HG03354 (cell line): ENCODE results near the gene STK32C.
"Not testable (repeated sequence)": the region's sequence is repeated elsewhere in the genome, so short reads cannot be mapped to it uniquely, and the experiment has no call there.

ENCODE experiments used
- ATAC-seq: cut with Tn5 transposase; IDR thresholded peaks from one replicate; pipeline ENCODE4 v1.9.1; 2021; ENCODE audit warnings: mild to moderate bottlenecking; ENCODE audit not compliant: unreplicated experiment, poor library complexity, severe bottlenecking

STK32C gene

DNA sequence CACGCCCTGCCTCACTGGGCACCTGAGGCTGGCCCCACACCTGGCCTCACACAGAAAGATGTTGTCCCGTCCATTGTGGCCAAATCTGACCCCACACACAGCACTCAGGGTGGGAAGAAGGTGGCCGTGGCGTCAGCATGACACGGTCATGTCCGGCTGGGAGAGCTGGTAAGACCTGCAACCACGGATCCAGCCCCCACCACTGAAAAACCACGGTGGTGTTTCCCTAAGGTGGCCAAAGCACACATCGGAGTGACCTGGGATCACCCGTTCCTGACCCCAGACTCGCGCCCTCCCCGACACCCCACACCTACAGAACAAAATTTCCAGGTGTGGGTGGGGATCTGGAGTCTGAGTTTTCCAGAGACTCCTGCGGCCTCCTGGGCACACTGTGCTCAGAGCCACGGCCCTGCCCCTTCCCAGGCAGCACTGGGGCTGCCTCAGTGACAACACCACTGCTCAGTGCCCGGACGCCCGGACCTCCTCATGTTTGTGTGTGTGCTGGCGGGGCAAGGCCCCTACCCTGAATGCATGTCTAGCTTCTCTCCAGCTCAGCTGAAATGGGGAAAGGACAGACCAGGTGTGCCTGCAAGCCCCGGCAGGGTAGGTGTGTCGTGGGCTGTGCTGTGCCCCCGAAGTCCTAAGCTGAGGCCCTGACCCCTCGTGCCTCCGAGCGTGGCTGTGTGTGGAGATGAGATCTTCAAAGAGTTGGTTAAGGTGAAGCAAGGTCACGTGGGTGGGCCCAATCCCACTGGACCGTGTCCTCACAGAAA is 36.1 kb downstream of the STK32C start:
- ATAC-seq, result no peak

DNA sequence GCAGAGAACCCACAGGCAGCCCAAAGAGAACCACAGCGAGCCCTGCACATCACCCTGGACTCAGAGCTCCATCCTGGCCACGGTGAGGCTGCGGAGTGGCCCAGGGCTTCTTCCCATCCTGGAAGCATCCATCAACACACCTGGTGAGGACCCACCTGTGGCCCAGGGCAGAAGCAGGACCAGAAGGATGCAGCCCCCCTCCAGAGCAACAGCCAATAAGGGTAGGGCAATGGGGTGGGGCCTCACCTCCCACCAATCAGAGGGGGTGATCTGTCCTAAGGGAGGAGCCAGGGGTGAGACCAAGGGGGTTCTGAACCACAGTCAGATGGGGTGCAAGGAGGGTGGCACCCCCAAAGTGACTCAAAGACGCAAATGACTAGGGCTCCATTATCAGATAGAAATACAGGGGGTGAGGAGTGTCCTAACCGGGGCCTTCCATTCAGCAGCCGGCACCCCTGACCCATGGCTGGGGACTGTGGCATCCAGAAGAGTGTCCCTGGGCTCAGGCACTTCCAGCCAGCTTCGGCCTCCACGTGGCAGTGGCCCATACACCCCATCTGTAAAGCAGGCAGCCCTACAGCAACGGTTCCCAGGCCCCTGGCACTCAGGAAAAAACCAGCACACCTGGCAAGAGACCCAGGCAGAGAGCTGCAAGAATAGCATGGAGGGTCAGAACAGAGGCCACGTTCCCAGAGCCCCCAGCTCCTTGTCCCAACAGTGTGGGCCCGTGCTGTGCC is 36.9 kb downstream of the STK32C start:
- no peak for ATAC-seq

DNA sequence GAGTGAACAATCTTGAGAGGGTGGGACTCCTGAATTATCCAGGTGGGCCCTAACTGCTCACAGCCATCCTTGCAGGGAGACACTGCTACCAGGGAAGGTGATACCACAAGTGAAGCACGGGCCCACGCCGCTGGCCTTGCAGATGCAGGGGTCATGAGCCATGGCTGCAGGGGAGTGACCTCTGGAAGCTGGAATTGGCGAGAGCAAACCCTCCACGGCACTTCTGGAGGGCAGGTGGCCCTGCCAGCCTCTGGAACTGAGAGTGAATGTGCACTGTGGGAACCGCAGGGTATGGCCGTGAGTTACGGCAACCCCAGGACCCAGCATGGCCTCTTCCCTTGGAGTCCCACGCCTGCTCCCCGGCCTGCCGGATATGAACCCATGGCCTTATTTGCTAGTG is 37.5 kb downstream of the STK32C start:
- ATAC-seq, result no peak

DNA sequence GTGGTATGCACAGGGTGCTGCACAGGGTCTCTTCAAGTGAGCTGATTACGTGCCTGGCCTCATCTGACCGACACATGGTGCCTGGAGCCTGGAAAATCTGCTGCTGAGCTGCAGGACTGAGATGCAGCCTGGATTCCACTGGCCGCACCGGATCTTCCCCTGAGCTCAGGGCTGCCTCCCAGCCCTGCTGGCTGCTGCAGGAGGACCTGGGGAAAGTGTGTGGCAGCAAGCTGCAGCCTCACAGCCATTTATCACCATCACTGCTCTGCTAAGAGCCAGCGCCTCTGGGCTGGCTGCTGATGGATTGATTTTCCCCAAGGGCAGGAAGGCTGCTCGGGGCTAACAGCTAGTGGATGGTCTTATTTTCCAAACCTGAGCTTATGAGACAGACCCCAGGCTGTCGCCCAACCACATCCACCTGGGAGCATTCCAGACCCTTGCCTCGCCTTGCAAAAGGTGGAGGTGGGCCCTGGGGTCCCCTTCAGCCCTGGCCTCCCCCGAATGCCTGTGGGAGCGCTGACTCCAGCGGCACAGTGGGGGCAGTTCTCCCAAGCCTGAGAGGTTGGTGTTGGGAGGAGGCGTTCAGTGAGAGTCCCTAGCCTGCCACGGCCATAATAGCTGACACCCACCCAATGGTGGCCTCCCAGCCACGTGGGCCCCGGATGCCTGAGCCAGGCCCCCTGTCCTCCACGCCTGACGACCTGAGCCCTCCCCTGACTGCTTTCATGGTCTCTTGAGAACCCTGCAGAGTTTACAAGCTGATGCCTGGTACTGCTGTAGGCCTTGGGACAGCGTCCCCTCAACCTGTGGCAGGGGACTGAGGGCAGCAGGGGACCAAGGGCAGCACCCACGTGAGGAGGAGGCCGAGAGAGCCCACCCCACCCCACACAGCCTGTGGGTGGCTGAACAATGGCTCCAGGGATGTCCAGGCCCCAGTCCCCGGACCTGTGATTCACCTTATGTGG is 38.2 kb downstream of the STK32C start:
- no peak for ATAC-seq

DNA sequence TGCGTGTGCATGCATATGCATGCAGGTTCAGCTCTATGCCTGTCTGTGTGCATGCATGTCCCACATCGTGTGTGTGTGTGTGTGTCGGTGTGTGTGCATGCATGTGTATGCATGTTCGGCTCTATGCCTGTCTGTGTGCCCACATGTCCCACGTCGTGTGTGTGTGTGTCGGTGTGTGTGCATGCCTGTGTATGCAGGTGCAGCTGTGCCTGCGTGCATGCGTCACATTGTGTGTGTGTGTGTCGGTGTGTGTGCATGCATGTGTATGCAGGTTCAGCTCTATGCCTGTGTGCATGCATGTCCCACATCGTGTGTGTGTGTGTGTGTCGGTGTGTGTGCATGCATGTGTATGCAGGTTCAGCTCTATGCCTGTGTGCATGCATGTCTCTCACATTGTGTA is 39.8 kb downstream of the STK32C start:
- ATAC-seq, result not testable (repeated sequence)

DNA sequence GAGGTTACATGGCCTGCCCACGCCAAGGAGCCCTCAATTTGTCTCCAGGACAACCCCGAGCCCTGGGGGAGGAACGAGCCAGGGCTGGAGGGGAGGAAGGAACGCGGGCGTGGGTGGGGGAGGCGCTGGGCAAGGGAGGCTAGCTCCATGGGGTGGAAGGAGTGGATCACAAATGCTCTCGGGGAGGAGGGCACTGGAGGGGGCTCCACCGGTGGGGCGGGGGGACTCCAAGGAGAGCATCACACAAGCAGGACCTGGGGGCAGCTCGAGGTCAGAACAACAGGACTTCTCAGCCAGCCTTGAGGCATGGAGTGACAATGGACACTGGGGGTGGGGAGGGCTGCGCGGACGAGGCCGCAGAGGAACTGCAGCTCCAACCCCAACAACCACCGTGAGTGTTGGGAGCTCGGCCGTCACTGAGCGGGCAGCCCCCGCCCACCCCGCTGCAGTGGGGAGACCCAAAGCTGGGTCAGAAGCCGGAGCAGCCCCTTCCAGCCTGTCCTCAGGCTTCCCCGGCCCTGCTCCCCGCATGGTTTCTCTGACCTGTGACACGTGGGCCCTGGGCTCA is 41.1 kb downstream of the STK32C start:
- ATAC-seq, result no peak

DNA sequence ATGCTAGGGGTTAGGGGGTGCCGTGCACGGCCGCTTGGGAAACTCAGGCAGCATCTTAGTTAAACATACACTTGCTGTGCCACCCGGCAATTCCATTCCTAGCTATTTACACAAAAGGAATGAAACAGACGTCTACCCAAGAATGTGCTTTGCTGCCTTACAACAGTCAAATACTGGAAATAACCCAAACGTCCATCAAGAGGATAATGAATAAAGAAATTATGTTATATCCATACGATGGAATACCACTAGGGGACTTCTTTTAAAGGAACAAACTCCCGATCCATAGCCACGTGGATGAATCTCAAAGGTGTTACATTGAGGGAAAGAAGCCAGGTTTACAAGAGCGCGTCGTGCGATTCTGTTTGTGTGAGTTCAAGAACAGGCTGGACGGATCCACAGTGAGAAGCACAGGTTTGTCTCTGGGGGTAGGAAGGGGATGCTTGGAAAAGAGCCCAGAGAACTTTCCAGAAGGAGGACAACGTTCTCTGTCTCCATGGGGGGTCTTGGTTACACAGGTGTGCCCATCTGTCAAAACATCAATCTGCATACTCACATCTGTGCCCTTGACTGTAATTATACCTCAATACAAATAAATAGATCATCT is 41.8 kb downstream of the STK32C start:
- ATAC-seq, result no peak

DNA sequence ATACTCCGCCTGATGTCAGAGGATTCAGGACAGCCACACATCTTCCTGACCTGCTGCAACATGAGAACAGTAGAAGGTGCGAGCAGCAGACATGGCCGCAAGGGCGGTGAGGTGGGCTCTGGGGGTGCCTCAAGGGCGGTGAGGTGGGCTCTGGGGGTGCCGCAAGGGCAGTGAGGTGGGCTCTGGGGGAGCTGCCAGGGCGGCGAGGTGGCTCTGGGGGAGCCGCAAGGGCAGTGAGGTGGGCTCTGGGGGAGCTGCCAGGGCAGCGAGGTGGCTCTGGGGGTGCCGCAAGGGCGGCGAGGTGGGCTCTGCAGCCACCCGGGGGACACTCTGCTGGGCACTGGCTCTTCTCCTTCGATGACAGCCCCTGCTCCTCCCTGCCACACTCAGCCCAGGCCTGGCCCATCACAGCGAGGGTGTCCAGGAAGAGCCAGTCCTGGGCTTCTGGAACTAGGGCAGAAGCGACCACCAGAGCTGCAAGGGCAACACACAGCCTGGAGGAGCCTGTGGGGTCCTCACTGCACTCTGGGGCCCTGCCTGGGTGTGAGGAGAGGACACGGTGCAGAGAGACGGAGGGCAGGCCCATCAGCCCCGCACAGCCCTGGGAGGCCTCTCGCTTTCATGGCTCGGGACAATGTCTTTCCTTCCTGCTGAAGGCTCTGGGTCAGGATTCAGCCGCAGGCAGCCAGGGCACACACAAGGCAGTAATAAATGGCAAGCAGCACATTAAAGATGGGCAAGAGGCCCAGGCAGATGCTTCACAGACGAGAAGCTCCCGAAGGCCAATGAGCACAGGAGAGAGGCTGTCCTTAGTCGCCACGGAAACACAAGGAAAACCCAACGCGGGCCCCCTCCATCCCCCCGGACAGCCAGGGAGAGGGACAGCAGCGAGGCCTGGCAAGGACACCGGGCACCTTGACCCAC is 42.5 kb downstream of the STK32C start:
- no peak for ATAC-seq

DNA sequence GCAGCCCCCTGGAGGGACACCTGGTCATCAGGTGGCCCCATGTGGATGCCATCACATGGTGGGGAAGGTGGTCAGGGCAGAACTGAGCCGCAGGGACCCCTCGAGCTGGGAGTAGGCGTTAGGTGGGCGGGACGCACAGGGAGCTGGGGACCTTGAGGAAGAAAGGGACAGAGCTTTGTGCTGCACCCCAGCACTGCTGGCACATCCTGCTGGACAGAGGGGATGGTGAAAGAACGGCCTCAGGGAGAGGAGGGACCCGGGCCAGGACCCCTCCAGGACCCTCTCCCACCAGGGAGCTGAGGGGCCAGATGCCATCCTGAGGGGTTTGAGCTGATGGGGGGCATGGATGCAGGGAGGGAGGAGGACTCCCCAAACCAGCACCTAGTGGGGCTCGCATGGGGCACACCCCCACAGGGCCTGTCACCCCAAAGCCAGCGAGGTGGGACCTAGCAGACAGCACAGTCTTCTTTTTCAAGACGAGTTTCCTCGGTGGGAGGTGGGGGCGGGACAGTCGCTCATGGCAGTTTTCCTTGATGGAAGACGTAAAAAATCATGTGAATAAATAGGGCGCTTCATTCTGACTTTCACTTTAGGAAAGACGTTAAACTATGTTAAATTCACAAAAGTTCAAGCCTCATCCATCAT is 43.3 kb downstream of the STK32C start:
- ATAC-seq, result no peak

DNA sequence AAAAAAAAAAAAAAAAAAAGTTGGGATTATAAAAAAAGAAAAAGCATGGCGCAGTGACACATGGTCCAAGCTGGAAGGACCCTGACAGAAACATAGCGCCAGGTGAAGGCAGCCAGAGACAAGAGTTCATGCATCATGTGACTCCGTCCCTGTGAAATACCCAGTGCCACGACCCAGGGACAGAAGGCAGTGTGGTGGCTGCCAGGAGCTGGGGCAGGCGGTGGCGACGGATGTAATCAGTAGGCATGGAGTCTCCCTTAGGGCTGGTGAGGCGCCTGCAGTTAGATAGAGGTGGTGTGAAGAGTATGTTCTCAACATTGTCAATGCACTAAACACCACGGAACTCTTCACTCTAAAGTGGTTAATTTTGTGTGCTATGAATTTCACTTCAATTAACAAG is 43.9 kb downstream of the STK32C start:
- no peak for ATAC-seq

DNA sequence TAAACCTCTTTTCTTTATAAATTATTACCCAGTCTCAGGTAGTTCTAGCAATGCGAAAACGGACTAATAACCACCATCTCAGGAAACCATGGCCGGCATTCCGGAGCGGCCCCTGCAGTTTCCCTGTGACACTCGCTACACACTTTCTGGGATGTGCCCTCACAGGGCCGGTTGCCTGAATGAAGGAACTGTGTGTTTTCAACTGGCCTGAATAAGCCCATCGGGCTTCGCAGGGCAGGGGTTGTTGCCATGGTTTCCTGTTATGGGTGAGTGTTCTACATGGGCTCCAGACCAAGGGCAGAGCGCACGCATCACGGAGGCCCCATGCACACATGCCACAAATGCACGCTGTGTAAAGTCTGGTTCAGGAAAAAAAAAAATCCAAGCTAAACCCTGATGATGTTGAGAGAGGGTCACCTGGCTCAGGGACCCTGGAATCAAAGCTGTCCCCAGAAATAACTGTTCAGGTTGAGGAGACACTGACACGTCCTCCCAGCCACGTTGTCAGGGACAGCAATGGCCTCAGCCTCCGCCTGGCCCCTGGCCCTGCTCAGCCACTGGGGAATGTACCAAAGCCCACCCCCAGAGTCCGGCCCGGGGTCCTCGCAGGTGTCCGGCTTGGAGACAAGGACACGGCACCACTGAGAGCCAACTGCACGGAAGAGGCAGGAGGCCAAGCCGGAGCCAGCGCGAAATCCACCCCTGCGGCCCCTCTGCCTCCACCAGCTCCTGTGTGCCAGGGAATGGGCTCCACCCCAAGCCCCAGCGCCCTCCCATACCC is 47.9 kb downstream of the STK32C start:
- no peak for ATAC-seq

DNA sequence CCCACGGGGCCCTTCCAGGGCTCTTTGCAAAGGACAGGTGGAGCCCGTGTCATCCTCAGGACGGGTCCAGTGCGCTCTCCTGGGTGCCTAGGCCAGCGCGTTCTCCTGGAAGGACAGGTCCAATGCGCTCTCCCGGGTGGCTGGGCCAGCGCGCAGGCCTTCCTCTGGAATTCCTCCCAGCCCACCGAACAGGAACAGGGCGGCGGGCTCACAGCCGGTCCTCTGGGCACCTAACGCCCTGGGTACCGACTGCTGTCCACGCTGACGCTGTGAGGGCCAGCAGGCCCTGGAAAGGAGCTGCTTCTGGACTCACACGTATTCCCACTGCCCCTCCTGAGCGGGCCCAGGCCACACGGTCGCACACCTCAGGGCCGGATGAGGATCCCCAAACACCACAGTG is 49.3 kb downstream of the STK32C start:
- no peak for ATAC-seq

DNA sequence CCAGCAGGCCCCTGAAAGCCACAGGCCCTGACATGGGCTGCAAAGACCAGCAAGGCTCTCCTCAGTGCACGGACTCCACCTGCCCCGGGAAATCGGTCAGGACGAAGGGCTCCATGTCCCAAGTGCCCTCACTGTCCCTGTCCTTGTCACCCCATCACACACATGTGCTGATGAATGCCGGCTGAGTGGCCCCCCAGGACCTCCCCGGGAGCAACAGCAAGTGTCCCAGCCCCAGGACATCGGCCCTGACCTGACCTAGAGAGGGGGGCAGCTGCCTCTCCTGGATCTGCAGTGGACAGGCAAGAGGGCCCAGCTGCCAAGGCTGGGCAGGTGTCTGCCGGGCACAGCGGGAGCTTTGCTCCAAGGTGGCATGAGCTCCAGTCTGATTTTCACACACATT is 49.8 kb downstream of the STK32C start:
- ATAC-seq, result no peak

DNA sequence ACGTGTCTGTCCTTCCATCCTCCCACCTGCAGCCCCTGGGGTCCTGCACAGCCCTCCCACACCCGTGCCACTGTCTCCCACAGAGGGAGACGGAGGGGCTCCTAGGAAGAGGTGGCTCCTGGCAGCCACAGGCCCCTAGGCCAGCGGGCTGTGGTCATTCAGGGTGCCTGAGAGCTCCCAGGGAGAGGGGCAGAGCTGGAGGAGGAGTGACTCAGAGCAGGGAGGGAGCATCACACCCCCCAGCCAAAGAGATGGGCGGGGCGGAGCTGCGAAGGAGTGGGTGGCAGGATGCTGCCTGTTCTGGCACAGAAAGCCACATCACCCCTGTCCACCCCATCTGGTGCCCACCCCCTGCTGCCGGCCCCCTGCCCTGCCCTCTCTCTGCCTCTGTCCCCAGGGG is 50.5 kb downstream of the STK32C start:
- ATAC-seq, result no peak

DNA sequence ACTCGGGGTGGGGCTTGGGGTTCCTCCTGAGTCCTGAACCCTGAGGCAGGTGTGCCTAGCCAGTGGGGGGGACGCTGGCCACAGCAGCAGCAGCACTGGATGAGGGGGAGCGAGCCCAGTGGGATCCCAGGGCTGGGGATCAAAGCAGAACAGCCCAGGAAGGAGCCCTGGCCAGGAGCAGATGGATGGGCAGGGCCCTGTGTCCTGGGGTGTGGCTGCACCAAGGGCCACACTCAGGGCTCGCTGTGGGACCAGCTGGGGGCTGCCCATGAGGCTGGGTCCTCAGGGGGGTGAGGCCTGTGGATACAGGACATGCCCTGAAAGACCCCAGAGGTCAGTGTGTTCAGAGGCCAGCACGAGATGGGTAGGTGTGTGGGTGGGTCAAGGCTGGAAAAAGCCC is 50.9 kb downstream of the STK32C start:
- no peak for ATAC-seq

DNA sequence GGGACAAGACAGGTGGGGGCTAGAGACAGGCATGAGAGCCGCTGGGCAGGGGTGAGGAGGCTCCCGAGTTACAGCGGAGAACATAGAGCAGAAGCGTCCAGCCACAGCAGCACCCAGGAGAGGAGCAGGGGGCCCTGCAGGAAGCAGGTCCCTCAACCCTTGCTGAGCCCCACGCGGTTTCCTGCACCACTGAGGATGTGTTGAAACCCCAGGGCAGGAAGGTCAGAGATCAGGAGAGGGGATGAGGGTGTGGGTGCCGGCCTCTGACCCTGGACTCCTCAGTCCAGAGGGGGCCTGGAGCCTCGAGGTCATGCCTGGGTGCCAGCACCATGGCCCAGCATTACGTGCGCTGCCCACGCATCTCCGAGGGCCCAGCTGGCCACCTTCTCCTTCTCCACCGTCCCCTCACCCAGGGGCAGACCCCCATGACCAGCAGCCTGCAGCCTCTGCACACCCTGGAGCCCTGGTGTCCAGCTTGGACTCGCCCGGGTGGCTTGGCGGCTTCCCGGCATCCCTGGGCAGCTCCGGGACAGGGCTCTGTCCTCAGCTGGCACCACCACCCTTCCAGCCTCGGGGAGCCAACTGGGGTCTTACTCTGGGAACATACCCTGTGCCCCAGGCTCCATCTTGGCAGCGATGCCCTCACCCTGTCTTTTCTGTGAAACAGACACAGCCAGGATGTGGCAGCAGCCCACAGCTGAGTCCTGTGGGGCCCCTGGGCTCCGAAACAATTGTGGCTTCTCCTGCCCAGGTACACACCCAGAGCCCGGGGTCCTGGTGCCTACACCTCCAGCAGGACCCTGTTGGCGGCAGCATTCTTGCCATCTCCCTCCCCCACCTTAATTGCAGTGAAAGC is 52.0 kb downstream of the STK32C start:
- ATAC-seq, result no peak

DNA sequence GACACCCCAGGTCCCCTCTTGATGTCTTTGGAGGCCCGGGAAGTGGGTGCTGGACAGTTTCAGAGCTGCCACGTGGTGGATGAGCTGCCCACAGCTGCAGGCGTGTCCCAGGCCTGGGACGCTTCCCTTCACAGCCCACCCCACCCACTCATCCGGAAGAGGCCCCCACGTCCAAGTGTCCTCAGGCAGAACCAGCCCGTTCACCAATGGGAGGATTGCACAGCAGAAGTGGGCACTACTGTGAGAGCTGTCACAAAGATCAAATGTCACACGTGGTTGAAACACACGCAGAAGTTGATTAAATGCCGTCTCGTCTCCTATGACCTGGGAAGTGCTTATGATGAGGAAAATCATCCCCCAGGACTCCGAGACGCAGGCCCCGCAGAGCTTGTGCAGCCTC is 52.9 kb downstream of the STK32C start:
- ATAC-seq, result no peak
